HEK293 (cell line): Measurements from ENCODE around the gene CFAP65.

ENCODE experiments used
- GLIS1 ChIP-seq: fragments of 450-650 bp; formaldehyde crosslinking; IDR thresholded peaks from 2 replicates; pipeline ENCODE4 v1.5.1; 2016; ENCODE audit warnings: missing biosample characterization, missing genetic modification characterization
- IKZF3 ChIP-seq: fragments of 450-650 bp; IDR thresholded peaks from 2 replicates; pipeline ENCODE4 v1.5.0; 2018; ENCODE audit warnings: missing biosample characterization, mild to moderate bottlenecking, missing genetic modification characterization, moderate library complexity
- KLF8 ChIP-seq: fragments of 450-650 bp; formaldehyde crosslinking; IDR thresholded peaks from 2 replicates; pipeline ENCODE4 v1.5.1; 2016; ENCODE audit warnings: missing biosample characterization, missing genetic modification characterization
- OSR2 ChIP-seq: fragments of 450-650 bp; formaldehyde crosslinking; IDR thresholded peaks from 2 replicates; pipeline ENCODE4 v1.5.1; 2016; ENCODE audit warnings: missing biosample characterization, missing genetic modification characterization
- ZBTB21 ChIP-seq: fragments of 450-650 bp; formaldehyde crosslinking; IDR thresholded peaks from 2 replicates; pipeline ENCODE4 v1.5.1; 2017; ENCODE audit warnings: missing biosample characterization, missing genetic modification characterization
- ZFHX2 ChIP-seq: fragments of 450-650 bp; formaldehyde crosslinking; conservative IDR thresholded peaks from 2 replicates; pipeline ENCODE4 v1.5.1; 2016; ENCODE audit warnings: missing biosample characterization, missing genetic modification characterization
- ZNF133 ChIP-seq: fragments of 450-650 bp; formaldehyde crosslinking; IDR thresholded peaks from 2 replicates; pipeline ENCODE4 v1.5.1; 2016; ENCODE audit warnings: missing biosample characterization, missing genetic modification characterization
- ZNF157 ChIP-seq: fragments of 450-650 bp; formaldehyde crosslinking; IDR thresholded peaks from 2 replicates; pipeline ENCODE4 v1.5.1; 2016; ENCODE audit warnings: missing biosample characterization, missing genetic modification characterization
- ZNF175 ChIP-seq: fragments of 450-650 bp; formaldehyde crosslinking; IDR thresholded peaks from 2 replicates; pipeline ENCODE4 v1.5.1; 2016; ENCODE audit warnings: missing biosample characterization, missing genetic modification characterization
- ZNF223 ChIP-seq: fragments of 450-650 bp; formaldehyde crosslinking; IDR thresholded peaks from 2 replicates; pipeline ENCODE4 v1.5.1; 2016; ENCODE audit warnings: missing biosample characterization, missing genetic modification characterization
- ZNF239 ChIP-seq: fragments of 450-650 bp; formaldehyde crosslinking; IDR thresholded peaks from 2 replicates; pipeline ENCODE4 v1.5.1; 2016; ENCODE audit warnings: missing biosample characterization, missing genetic modification characterization
- ZNF335 ChIP-seq: fragments of 450-650 bp; formaldehyde crosslinking; conservative IDR thresholded peaks from 2 replicates; pipeline ENCODE4 v1.5.1; 2016; ENCODE audit warnings: missing biosample characterization, missing genetic modification characterization
- ZNF350 ChIP-seq: fragments of 450-650 bp; formaldehyde crosslinking; IDR thresholded peaks from 2 replicates; pipeline ENCODE4 v1.5.0; 2017; ENCODE audit warnings: missing biosample characterization, mild to moderate bottlenecking, missing genetic modification characterization
- ZNF423 ChIP-seq: fragments of 450-650 bp; formaldehyde crosslinking; IDR thresholded peaks from 2 replicates; pipeline ENCODE4 v1.5.1; 2016; ENCODE audit warnings: missing biosample characterization, missing genetic modification characterization
- ZNF433 ChIP-seq: fragments of 450-650 bp; formaldehyde crosslinking; IDR thresholded peaks from 2 replicates; pipeline ENCODE4 v1.5.1; 2016; ENCODE audit warnings: missing biosample characterization, missing genetic modification characterization, low read depth
- ZNF510 ChIP-seq: fragments of 450-650 bp; formaldehyde crosslinking; IDR thresholded peaks from 2 replicates; pipeline ENCODE4 v1.5.1; 2018; ENCODE audit warnings: mild to moderate bottlenecking, missing genetic modification characterization, missing biosample characterization; ENCODE audit not compliant: insufficient replicate concordance
- ZNF518A ChIP-seq: fragments of 450-650 bp; formaldehyde crosslinking; conservative IDR thresholded peaks from 2 replicates; pipeline ENCODE4 v1.5.1; 2016; ENCODE audit warnings: low read depth, missing biosample characterization, missing genetic modification characterization
- TF ChIP-seq, protein P1 (sequence below): fragments of 450-650 bp; formaldehyde crosslinking; IDR thresholded peaks from 2 replicates; pipeline ENCODE4 v1.5.1; 2016; ENCODE audit warnings: missing biosample characterization, missing genetic modification characterization
- TF ChIP-seq, protein P2 (sequence below): fragments of 450-650 bp; formaldehyde crosslinking; conservative IDR thresholded peaks from 2 replicates; pipeline ENCODE4 v1.5.1; 2016; ENCODE audit warnings: low read depth, missing biosample characterization, missing genetic modification characterization
- TF ChIP-seq, protein P3 (sequence below): fragments of 450-650 bp; formaldehyde crosslinking; IDR thresholded peaks from 2 replicates; pipeline ENCODE4 v1.5.1; 2016; ENCODE audit warnings: missing biosample characterization, missing genetic modification characterization

CFAP65 gene

DNA sequence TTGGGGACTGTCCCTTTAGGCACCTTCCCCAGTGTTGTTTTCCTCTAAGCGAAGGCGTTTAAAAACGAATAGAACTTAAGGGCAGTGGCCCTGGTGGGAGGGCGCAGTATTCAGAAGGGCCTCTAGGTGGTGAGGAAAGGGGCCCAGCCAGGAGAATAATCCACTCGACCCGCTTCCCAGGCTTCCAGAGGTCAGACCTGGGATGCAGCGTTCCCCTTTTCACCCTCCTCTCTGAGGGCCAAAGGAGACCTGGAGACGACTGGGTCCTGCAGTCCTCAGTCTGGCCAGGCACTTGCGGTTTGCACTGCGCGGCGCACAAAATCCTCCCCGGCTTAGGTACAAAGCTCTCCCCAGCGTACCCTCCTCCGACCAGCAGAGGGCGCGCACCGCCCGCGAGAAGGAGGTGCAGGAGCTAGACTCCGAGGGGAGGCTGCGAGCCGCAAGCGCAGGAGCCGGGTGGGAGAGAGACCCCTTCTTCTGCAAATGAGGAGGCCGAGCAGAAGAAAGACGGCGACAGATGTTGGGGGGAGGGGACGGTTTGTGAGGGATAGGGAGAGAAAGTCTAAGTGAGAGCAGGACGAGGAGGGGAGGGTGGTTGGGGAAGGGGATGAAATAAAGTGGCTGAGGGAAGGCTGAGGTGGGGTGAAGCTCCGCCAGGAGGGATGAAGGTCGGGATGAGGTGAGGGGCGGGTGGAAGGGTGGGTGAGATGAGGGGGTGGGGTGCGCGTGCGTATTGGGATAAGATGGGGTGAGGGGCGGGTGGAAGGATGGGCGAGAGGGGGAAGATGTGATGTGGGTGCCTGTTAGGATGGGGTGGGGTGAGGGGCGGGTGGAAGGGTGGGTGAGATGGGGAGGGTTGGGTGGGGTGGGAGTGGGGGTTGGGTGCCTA is 61.2 kb downstream of the CFAP65 start (continued):
- TF ChIP-seq, protein P1, sequence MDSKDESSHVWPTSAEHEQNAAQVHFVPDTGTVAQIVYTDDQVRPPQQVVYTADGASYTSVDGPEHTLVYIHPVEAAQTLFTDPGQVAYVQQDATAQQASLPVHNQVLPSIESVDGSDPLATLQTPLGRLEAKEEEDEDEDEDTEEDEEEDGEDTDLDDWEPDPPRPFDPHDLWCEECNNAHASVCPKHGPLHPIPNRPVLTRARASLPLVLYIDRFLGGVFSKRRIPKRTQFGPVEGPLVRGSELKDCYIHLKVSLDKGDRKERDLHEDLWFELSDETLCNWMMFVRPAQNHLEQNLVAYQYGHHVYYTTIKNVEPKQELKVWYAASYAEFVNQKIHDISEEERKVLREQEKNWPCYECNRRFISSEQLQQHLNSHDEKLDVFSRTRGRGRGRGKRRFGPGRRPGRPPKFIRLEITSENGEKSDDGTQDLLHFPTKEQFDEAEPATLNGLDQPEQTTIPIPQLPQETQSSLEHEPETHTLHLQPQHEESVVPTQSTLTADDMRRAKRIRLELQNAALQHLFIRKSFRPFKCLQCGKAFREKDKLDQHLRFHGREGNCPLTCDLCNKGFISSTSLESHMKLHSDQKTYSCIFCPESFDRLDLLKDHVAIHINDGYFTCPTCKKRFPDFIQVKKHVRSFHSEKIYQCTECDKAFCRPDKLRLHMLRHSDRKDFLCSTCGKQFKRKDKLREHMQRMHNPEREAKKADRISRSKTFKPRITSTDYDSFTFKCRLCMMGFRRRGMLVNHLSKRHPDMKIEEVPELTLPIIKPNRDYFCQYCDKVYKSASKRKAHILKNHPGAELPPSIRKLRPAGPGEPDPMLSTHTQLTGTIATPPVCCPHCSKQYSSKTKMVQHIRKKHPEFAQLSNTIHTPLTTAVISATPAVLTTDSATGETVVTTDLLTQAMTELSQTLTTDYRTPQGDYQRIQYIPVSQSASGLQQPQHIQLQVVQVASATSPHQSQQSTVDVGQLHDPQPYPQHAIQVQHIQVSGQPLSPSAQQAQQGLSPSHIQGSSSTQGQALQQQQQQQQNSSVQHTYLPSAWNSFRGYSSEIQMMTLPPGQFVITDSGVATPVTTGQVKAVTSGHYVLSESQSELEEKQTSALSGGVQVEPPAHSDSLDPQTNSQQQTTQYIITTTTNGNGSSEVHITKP (tag by site-specific recombination): peak; percentile 38; the same call in 1 of the 2 replicates
- TF ChIP-seq, protein P2, sequence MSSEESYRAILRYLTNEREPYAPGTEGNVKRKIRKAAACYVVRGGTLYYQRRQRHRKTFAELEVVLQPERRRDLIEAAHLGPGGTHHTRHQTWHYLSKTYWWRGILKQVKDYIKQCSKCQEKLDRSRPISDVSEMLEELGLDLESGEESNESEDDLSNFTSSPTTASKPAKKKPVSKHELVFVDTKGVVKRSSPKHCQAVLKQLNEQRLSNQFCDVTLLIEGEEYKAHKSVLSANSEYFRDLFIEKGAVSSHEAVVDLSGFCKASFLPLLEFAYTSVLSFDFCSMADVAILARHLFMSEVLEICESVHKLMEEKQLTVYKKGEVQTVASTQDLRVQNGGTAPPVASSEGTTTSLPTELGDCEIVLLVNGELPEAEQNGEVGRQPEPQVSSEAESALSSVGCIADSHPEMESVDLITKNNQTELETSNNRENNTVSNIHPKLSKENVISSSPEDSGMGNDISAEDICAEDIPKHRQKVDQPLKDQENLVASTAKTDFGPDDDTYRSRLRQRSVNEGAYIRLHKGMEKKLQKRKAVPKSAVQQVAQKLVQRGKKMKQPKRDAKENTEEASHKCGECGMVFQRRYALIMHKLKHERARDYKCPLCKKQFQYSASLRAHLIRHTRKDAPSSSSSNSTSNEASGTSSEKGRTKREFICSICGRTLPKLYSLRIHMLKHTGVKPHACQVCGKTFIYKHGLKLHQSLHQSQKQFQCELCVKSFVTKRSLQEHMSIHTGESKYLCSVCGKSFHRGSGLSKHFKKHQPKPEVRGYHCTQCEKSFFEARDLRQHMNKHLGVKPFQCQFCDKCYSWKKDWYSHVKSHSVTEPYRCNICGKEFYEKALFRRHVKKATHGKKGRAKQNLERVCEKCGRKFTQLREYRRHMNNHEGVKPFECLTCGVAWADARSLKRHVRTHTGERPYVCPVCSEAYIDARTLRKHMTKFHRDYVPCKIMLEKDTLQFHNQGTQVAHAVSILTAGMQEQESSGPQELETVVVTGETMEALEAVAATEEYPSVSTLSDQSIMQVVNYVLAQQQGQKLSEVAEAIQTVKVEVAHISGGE (tag by site-specific recombination): peak; percentile 55
- TF ChIP-seq ZNF433 (tag by site-specific recombination) (no peak), IKZF3 (tag by site-specific recombination) (no peak), ZFHX2 (tag by site-specific recombination) (no peak; the same call in 1 of the 2 replicates), ZNF223 (tag by site-specific recombination) (no peak), KLF8 (tag by site-specific recombination) (peak; percentile 21; the same call in 1 of the 2 replicates), ZNF157 (no peak), ZNF175 (no peak), ZNF423 (tag by site-specific recombination) (no peak), ZNF239 (tag by site-specific recombination) (no peak), ZNF510 (tag by site-specific recombination) (no peak), ZNF518A (tag by site-specific recombination) (no peak), ZNF350 (tag by site-specific recombination) (no peak), ZBTB21 (no peak), OSR2 (no peak), GLIS1 (tag by site-specific recombination) (0 out of 2 replicates have a peak, but pooled peaks have one; percentile 21), ZNF335 (tag by site-specific recombination) (peak; percentile 71), ZNF133 (tag by site-specific recombination) (no peak)
- TF ChIP-seq, protein P3, sequence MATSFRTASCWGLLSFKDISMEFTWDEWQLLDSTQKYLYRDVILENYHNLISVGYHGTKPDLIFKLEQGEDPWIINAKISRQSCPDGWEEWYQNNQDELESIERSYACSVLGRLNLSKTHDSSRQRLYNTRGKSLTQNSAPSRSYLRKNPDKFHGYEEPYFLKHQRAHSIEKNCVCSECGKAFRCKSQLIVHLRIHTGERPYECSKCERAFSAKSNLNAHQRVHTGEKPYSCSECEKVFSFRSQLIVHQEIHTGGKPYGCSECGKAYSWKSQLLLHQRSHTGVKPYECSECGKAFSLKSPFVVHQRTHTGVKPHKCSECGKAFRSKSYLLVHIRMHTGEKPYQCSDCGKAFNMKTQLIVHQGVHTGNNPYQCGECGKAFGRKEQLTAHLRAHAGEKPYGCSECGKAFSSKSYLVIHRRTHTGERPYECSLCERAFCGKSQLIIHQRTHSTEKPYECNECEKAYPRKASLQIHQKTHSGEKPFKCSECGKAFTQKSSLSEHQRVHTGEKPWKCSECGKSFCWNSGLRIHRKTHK (tag by site-specific recombination): no peak
